ENCODE results near the gene MAGI2.

DNA sequence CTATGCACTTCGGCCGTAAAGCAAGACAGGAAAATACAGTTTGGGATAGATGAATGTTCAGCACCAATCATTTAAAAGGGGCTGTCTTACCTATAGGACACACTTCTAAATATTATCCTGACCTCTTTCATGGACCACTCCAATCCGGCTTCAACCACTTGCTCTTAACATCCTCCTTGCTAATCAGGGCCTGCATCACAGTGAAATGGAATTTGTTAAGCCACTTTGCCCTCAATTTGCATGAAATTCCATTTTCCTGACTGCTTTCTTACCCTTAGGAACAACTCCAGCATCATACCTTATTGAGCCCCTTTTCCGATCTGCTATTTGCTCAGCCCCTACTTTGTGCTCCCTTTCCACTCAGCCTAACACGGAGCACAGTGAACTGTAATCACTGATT lies 987.6 kb downstream of the MAGI2 start:
- TF ChIP-seq POLR2A (IDR thresholded peaks at IDR 0.05; ENCODE audit: low read depth, low read length) (no peak), TAF1 (IDR thresholded peaks at IDR 0.05; ENCODE audit: low read depth, low read length) (no peak), SPI1 (IDR thresholded peaks at IDR 0.05; ENCODE audit: low read depth, low read length) (no peak), POLR2AphosphoS5 (IDR thresholded peaks at IDR 0.05; ENCODE audit: low read depth, low read length) (no peak)

Measured in GM12891 (cell line).